Activated T-helper 1 cell treated with anti-CD3 and anti-CD28 coated beads, Interleukin-2, amount 50 U/mL, for 16 hours (primary cell): ENCODE data around the gene NKD2.
"Not testable (repeated sequence)": the region's sequence is repeated elsewhere in the genome, so short reads cannot be mapped to it uniquely, and the experiment has no call there.

Source experiments
- DNase-seq, 2 donors: peaks; one replicate each; pipeline ENCODE4 v3.0.0-alpha.2; 2020; ENCODE audit warnings: low read depth in 1 of 2, low spot score in 1 of 2

NKD2 gene

GRCh38 chr5:1068204-1068894, 59.7 kb downstream of the NKD2 start:
- no peak for DNase-seq

DNA sequence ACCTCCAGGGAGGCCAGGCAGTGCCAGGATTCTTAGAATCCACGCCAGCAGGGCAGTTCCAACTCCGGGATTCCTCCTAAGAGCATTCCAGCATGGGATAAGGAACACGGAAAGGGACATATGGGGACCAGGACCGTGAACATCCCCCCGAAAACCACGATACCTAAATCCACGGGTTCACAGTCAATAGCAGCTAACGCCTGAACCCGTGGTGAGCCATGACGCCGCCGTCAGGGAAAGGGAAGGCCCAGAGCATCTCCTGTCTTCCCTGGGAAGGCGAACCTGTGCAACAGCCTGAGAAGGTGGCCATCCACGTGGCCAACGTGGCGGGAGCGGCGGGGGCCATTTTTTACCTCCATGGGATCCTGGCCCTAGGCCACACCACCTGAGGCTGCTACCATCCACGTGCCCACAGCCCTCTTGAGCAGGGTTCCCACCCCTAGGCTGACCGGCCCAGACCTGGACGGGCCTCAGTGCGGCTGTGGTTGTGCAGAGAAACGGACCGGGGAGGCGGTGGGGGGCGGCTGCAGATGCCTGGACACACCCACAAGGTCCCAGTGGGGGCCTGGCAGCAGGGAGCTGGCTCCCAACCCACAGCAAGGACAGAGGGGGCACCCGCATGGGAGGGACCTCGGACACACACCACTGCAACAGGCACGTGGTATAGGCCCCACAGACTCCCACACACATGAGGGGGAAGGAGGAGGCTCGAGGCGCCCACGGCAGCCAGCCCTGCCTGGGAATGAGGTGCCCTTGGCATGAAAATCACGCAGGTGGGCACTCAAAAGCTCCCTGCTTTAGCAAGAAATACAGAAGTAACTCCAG, 60.5 kb downstream of the NKD2 start:
- no peak for DNase-seq

DNA sequence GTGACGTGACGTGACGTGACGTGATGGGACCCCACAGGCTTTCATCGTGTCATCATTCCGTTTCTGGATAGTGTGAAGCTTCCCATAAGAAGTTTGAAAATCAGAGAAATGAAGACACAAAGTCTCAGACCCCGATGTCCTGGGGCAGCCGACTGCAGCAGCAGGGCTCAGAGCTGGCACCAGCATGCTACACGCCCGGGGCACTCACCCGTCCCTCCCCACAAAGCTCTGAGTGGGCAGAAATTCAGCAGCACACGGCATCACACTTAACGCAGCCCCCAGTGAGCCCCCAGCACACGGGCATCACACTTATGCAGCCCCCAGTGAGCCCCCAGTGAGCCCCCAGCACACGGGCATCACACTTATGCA, 61.1 kb downstream of the NKD2 start:
- no peak for DNase-seq

DNA sequence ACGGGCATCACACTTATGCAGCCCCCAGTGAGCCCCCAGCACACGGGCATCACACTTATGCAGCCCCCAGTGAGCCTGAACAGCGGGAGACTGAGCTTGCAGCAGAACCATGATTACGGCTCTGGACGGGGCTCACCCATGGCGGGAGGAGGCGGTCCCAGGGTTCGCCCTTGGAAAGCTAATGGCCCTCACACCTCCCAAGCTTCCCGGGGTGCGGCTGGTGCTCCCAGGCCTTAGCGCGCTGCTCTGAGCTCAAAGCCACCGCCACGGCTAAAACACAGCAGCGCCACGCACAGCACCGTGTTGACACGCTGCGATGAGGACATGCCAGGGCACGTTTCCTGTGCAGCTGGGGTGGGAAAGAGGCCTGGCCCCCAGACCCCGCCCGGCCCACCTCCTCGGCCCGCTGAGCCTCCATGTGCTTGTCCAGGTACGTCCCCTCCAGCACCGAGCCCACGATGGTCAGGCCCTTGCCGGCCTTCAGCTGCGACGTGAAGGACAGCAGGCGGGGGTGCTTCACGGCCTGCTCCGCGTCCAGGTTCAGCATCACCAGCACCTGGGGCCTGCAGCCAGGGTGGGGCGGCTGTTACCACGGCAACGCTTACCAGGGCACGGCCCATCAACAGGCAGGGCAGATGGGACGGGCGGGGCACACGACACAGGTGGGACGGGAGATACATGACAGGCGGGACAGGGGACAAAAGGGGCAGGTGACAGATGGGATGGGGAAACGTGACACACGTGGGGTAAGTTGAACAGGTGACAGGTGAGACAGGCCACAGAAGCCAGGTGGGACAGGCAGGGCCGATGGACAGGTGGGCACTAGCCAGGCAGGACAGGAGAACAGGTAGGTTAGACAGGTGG, 64.9 kb downstream of the NKD2 start:
- DNase-seq, result no peak

DNA sequence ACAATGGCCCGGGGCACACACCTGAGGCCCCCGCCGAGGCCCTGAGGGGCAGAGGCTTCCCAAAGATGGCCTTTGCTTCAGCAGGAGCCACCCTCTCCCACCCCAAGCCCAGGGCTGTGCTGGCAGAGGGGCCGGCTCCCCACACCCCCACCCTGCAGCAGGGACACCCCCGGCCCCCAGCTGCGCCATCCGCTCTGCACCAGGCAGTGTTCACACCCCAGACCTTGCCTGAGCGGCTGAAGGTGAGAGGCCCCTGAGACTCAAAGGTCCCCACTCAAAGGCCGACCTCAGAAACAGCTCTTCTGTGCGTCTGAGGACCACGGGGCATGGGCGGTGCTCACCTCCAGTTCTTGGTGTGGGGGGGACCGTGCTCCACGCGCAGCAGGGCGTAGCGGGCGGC, 65.6 kb downstream of the NKD2 start:
- no peak for DNase-seq

DNA sequence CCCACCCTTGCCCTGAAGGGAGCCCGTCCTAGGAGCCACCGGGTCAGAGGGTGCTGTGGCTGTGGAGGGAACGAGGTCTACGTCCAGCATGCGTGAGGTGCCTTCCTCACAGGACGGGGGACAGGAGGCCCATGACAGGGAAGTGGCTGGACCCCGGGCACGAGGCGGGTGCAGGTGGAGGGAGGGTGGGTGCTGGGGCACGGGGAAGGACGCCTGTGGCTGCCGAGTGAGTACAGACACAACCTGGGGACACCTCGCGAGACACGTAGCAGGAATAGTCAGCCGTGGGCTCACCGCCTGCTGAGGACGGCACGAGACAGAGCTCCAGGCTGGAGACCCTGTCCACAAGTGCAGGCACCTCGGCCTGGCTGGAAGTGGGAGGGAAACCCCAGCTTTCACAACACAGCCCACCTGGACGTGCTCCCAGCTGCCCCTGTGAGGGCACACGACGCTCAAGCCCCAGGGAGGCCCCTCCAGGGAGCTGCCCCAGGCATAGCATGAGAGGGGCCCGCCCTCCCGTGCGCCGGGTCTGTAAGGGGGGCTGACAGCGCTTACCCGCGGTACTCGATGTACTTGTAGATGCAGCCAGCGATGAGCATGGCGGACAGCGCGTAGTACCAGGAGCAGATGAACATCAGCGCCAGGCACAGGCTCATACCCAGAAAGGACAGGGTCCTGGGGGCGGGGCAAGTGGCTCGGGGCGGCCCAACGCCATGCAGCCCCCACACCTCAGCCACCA, 66.4 kb downstream of the NKD2 start:
- no peak for DNase-seq

DNA sequence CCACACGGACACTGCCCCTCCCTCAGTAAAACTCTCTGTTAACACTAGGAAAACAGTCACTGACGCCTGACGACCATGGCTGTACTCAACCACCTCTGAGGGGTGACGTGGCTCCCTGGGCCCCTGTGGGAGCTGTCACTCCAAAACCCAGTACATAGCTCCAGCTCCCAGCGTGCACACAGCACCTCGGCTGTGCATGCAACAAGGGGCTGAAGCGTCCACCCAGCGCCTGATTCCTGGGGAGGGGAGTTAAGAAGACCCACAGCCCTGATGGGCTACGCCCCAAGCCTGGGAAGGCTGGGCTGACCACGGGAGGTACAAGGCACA, 66.9 kb downstream of the NKD2 start:
- no peak for DNase-seq

DNA sequence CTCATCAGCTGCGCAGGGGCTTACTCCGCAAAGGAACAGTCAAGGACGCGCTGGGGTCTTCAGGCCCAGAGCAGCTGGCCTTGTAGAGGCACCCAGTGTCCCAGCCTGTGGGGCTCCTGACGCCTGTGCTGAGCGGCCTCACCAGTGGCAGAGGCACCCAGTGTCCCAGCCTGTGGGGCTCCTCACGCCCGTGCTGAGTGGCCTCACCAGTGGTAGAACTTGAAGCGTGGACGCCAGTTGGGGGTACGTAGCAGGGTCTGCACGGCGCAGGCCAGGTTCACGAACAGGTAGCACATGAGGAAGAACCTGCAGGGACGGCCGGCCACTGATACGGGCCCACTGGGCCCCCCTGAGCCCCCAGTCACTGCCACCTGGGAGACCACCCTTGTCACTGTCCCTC, 67.3 kb downstream of the NKD2 start:
- no peak for DNase-seq

GRCh38 chr5:1076406-1076805, 67.8 kb downstream of the NKD2 start:
- DNase-seq, result no peak

GRCh38 chr5:1077026-1077425, 68.4 kb downstream of the NKD2 start:
- no peak for DNase-seq

DNA sequence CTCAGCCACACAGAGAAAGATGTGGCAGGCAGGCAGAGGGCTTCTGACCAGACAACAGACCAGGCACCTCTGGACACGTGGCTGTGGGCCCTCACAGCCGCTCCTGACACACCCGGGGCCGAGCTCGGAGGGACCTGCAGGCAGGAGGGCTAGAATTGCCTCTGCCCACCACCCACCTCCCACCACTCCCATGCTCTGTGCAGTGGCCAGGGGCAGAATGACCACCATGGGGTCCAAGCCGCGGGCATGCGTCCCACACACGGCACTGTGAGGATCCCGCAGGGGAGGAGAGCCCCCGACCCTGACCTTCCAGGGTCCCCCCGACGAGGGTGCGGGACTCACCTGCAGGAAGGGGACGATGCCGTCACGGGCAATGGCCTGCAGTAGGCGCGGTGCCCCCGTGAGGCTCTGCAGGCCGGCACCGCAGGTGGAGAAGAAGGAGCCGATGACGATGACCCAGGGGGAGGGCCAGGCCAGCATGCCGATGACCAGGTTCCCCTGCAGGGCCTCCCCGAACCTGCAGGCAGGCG, 69.0 kb downstream of the NKD2 start:
- DNase-seq, result no peak

- DNase-seq, result no peak
Measured at GRCh38 chr5:1078206-1078605, 69.6 kb downstream of the NKD2 start.

GRCh38 chr5:1078851-1079250, 70.2 kb downstream of the NKD2 start:
- DNase-seq, result no peak

GRCh38 chr5:1079486-1079885, 70.9 kb downstream of the NKD2 start:
- DNase-seq, result no peak

GRCh38 chr5:1079961-1080360, 71.4 kb downstream of the NKD2 start:
- DNase-seq, result no peak

DNA sequence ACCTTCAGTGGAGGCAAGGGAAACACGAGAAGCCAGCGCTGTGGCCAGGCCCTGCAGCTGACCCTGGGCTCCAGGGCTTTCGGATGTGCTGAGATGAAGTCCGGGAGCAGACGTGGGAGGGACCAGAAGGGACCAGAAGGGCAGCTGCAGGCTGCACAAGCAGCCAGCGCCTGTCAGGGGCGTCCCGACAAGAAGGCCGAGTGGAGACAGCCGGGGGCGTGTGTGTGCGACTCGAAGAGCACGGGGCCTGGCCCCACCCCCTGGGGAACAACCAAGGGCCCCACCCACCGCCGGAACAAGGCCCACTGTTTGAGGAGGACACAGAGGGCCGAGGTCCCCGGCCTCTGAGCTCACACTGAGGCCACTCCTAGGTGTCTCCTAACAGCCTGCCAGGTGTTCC, 71.8 kb downstream of the NKD2 start:
- no peak for DNase-seq

GRCh38 chr5:1081519-1081918, 72.9 kb downstream of the NKD2 start:
- DNase-seq, result no peak

GRCh38 chr5:1083026-1083425, 74.4 kb downstream of the NKD2 start:
- not testable (repeated sequence) for DNase-seq

DNA sequence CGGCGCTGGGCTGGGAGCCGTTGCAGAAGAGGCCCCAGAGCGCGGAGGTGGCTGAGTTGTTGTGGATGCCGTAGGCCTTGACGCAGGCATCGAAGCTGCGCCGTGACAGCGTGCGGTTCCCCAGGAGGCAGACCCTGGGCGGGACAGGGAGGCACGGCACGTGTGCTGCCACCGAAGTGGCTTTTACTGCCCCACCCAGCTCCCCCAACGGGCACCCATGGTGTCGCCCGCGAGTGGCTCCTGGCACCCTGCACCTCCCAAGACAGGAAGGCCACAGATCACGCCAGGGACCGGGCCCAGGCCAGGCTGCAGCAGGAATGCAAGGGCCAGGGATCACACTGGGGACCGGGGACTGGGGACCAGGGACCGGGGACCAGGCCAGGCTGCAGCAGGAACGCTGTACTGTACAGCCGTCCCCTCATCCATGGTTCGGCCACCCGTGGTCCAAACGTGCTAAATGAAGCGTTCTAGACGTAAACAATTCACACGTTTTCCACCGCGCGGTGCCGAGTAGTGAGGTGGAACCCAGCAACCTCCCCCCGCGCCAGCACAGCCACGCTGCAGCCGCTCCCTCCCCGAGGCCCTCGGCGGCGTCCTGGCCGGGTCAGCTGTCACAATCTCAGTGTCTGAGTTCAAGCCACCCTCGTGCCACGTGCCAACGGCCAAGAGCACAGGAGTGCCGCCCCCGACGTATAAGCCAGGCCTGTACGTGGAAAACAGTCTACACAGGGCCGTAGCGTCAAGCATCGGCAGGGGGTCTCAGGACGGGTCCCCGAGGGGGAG, 75.4 kb downstream of the NKD2 start:
- no peak for DNase-seq

DNA sequence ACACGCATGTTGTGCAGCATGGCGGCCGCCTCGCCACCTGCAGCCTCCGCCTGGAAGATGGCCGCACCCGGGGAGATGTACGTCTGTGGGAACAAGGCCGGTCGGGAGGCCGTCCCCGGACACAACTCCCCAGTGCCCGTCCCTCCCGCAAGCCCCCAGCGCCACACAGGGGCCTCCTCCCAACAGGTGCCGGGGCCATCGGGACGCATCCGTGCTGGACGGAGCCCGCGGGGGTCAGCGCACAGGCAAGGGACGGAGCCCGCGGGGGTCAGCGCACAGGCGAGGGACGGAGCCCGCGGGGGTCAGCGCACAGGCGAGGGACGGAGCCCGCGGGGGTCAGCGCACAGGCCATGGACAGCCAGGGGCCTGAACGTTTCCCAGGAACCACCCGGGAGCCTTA, 76.8 kb downstream of the NKD2 start:
- no peak for DNase-seq
